ENCODE results near the gene SPAG5.

The SPAG5 gene

DNA sequence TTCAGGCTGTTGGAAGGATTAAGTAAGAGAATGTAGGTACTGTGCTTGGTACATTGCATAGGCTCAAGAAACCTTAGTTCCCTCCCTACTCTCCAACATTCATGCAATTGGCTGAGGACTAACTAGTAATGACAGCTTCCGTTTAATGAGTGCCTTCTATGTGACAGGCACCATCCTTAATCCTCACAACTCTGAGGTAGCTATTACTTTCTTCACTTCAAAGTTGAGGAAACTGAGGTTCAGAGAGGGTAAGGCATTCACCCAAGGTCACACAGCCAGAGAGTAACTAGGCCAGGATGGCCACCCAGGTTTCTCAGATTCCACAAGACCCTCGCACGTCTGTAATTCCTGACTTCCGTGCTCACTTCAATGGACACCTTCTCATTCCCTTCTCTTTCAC lies 68.6 kb downstream of the SPAG5 start:
- TF ChIP-seq, protein P1, sequence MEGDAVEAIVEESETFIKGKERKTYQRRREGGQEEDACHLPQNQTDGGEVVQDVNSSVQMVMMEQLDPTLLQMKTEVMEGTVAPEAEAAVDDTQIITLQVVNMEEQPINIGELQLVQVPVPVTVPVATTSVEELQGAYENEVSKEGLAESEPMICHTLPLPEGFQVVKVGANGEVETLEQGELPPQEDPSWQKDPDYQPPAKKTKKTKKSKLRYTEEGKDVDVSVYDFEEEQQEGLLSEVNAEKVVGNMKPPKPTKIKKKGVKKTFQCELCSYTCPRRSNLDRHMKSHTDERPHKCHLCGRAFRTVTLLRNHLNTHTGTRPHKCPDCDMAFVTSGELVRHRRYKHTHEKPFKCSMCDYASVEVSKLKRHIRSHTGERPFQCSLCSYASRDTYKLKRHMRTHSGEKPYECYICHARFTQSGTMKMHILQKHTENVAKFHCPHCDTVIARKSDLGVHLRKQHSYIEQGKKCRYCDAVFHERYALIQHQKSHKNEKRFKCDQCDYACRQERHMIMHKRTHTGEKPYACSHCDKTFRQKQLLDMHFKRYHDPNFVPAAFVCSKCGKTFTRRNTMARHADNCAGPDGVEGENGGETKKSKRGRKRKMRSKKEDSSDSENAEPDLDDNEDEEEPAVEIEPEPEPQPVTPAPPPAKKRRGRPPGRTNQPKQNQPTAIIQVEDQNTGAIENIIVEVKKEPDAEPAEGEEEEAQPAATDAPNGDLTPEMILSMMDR (IDR thresholded peaks at IDR 0.05; ENCODE audit: low read depth, low read length): no peak

DNA sequence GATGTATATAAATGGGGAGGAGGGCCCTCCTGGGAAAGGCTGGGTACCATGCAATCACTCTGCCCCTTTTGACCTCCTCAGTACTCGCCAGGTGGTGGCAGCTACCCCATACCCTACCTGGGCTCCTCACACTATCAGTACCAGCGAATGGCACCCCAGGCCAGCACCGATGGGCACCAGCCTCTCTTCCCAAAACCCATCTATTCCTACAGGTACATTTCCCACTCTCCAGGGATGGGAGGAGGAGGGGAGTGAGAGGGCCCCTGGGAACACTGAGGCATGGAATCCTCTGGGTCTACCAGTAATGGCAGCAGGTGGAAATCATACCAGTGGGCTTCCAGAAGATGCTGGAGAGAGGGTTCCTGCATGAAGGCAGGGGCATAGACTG lies 69.8 kb downstream of the SPAG5 start:
- Histone ChIP-seq H3K4me3 (ENCODE audit: low read depth, low read length) (no peak overlapping the region), H3K36me3 (no peaks in the 10 kb centered on the region), H3K9me3 (no peaks in the 10 kb centered on the region), H3K27me3 (no peaks in the 10 kb centered on the region), H3K4me1 (no peaks in the 10 kb centered on the region)
- TF ChIP-seq, protein P1 (IDR thresholded peaks at IDR 0.05; ENCODE audit: low read depth, low read length): no peak
- no peak for DNase-seq

More for the DNA sequence above, 68.6 kb downstream of the SPAG5 start:
- DNase-seq: no peak
- no peaks in the 10 kb centered on the region for H3K4me1 ChIP-seq
- no peaks in the 10 kb centered on the region for H3K9me3 ChIP-seq
- H3K4me3 ChIP-seq (ENCODE audit: low read depth, low read length): no peak overlapping the region
- no peaks in the 10 kb centered on the region for H3K27me3 ChIP-seq
- H3K36me3 ChIP-seq: no peaks in the 10 kb centered on the region

DNA sequence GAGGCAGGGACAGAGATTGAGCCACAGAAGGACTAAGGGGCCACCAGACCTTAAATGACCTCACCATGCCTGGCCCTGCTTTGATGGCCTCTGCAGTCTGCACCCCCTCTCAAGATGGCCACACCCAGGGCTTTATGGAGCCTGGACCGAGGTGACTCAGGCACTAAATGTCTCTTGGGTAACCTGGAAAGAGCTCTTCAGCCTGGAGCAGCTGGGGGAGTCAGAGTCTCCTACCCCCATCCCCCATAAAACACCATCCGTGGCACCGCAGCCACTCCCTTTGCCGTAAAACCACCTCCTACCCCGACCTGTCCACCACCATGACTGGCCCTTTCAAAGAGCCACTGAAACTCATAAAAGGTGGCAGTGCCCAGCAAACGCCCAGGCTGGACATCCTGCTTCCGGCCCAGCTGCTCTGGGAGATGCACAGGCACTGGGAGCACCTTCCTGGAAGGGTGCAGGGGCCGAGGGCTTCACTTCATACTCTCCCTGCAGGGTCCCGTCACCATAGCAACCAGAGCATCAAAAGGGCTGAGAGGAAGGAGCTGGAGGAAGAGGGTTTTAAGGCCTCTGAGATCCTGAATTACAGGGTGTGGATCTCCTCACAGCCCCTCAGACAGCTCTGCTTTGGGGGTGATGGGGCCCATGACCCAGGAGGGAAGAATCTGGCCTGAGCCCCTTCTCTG lies 70.4 kb downstream of the SPAG5 start:
- no peaks in the 10 kb centered on the region for H3K27me3 ChIP-seq
- no peak overlapping the region for H3K4me3 ChIP-seq (ENCODE audit: low read depth, low read length)
- TF ChIP-seq, protein P1 (IDR thresholded peaks at IDR 0.05; ENCODE audit: low read depth, low read length): no peak
- H3K9me3 ChIP-seq: no peaks in the 10 kb centered on the region
- H3K4me1 ChIP-seq: no peaks in the 10 kb centered on the region
- no peaks in the 10 kb centered on the region for H3K36me3 ChIP-seq
- DNase-seq: no peak

DNA sequence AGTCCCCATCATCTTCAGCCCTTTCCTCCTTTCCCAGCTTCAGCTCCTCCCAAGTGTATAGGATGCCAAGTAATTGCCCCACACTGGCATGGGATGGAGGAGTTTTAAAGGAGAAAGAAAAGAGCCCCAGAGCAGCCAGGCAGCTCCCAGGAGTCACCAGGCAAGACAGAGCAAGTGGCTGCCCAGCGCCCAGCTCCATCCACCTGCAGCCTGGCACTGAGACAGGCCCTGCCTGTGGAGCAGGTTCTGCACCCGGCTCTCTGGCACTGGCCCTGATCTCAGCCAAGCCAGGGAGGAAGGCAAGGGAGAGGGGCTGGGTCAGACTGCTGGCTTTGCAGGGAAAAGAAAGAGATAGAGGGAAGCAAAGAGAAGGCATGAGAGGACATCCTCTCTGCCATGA lies 71.0 kb downstream of the SPAG5 start:
- no peaks in the 10 kb centered on the region for H3K36me3 ChIP-seq
- TF ChIP-seq, protein P1 (IDR thresholded peaks at IDR 0.05; ENCODE audit: low read depth, low read length): no peak
- H3K9me3 ChIP-seq: no peaks in the 10 kb centered on the region
- no peaks in the 10 kb centered on the region for H3K4me1 ChIP-seq
- H3K27me3 ChIP-seq: no peaks in the 10 kb centered on the region
- no peak for DNase-seq
- no peak overlapping the region for H3K4me3 ChIP-seq (ENCODE audit: low read depth, low read length)
